Heart left ventricle (tissue), 13 donors: ENCODE measurements around the gene WNK2.

Experiments
- CTCF ChIP-seq, 12 donors: fragments of 200-600 bp; sonication (generic) in 4 of 12; IDR thresholded peaks; one replicate each; pipeline versions ENCODE4 v1.5.0 to v1.8.0; 2018 to 2022; ENCODE audit warnings: antibody characterized with exemption in 12 of 12, mild to moderate bottlenecking in 5 of 12
- POLR2A ChIP-seq, 2 donors: fragments of 450-650 bp; IDR thresholded peaks; one replicate each; pipeline ENCODE4 v1.6.1; 2017; ENCODE audit warnings: antibody characterized with exemption in 2 of 2, mild to moderate bottlenecking in 2 of 2, moderate library complexity in 2 of 2
- donor health status: ischemic (EF 13 %, LVEDD 7.1; RV severe dilation, severe dysfunction).
- donor health status: DM: no; HTN: yes; CAD: no.
- donor health status: DM: no; HTN: no; CAD: no.
- donor health status: ischemic (EF 25% LVEDD 6.9; RV normal size, moderate dysfunction).
- donor health status: ischemic (EF 25% LVEDD 5.7; RV mildly dilated, moderate dysfunction).
- donor health status: ischemic (EF 35%, LVEDD 5.7; RV mildly dilated, moderate dysfunction).
- donor health status: nonischemic (EF 11% LVEDD 7.7; RV severe dilation, severe dysfunction).
- donor health status: DM: yes; HTN: yes; CAD: no.
- donor health status: PGD.
- donor health status: ischemic (EF 29% LVEDD 5.4; RV normal size, mild dysfunction).
- donor health status: nonischemic (EF 23%, LVEDD 6.1; RV moderate dilation, normal function).

- no peak for TF ChIP-seq CTCF (IDR thresholded peaks at IDR 0.05)
- no peak for TF ChIP-seq POLR2A (IDR thresholded peaks at IDR 0.05)
Observed at GRCh38 chr9:93190133-93190525, 6.2 kb downstream of the WNK2 start.
